GM23248 (cell line): ENCODE data around the gene ARMC7. TPM values are rescaled to one million over a fixed set of nuclear protein-coding genes. Genes with fewer than 3 reads are reported as not detected.

ENCODE experiments used
- DNase-seq: peaks from one replicate; pipeline ENCODE4 v3.0.0-alpha.2; 2015
- H2AFZ ChIP-seq: fragments of 200-600 bp; sonication (generic); 2 replicates; pipeline ENCODE4 v1.6.1; 2016; ENCODE audit warnings: antibody characterized with exemption
- H3F3A ChIP-seq: fragments of 200-600 bp; sonication (generic); 2 replicates; pipeline ENCODE4 v1.6.1; 2016; ENCODE audit warnings: mild to moderate bottlenecking, antibody characterized with exemption, mixed run types; ENCODE audit not compliant: insufficient read depth
- H3K27ac ChIP-seq: fragments of 200-600 bp; sonication (generic); 2 replicates; pipeline ENCODE4 v1.5.1; 2016; ENCODE audit warnings: mild to moderate bottlenecking
- H3K27me3 ChIP-seq: fragments of 200-600 bp; sonication (generic); replicated peaks from 2 replicates; pipeline ENCODE4 v1.6.1; 2016; ENCODE audit warnings: mild to moderate bottlenecking; ENCODE audit not compliant: insufficient read depth
- H3K36me3 ChIP-seq: fragments of 200-600 bp; sonication (generic); 2 replicates; pipeline ENCODE4 v1.6.1; 2016; ENCODE audit warnings: low read depth, mild to moderate bottlenecking
- H3K4me1 ChIP-seq: fragments of 200-600 bp; sonication (generic); 2 replicates; pipeline ENCODE4 v1.6.1; 2016; ENCODE audit warnings: mild to moderate bottlenecking; ENCODE audit not compliant: insufficient read depth
- H3K4me2 ChIP-seq: fragments of 200-600 bp; sonication (generic); one replicate; pipeline ENCODE4 v1.6.1; 2016; ENCODE audit warnings: mild to moderate bottlenecking; ENCODE audit not compliant: unreplicated experiment
- H3K4me3 ChIP-seq: fragments of 200-600 bp; sonication (generic); 2 replicates; pipeline ENCODE4 v1.5.1; 2016; ENCODE audit warnings: mild to moderate bottlenecking
- H3K79me2 ChIP-seq: fragments of 200-600 bp; sonication (generic); 2 replicates; pipeline ENCODE4 v1.6.1; 2016; ENCODE audit warnings: mild to moderate bottlenecking; ENCODE audit not compliant: insufficient read depth
- H3K9ac ChIP-seq: fragments of 200-600 bp; sonication (generic); 2 replicates; pipeline ENCODE4 v1.6.1; 2016; ENCODE audit warnings: mild to moderate bottlenecking
- H3K9me2 ChIP-seq: fragments of 200-600 bp; sonication (generic); 2 replicates; pipeline ENCODE4 v1.6.1; 2016; ENCODE audit warnings: mixed run types, mild to moderate bottlenecking, moderate library complexity; ENCODE audit not compliant: insufficient read depth
- H3K9me3 ChIP-seq: fragments of 200-600 bp; sonication (generic); one replicate; pipeline ENCODE4 v1.6.1; 2017; ENCODE audit warnings: low read depth
- H4K20me1 ChIP-seq: fragments of 200-600 bp; sonication (generic); 2 replicates; pipeline ENCODE4 v1.6.0; 2016; ENCODE audit not compliant: insufficient read depth
- EZH2 ChIP-seq: fragments of 200-600 bp; sonication (generic); IDR thresholded peaks from 2 replicates; pipeline ENCODE4 v1.6.1; 2018; ENCODE audit warnings: antibody characterized with exemption, mild to moderate bottlenecking; ENCODE audit not compliant: insufficient read depth, poor library complexity, severe bottlenecking
- EZH2phosphoT487 ChIP-seq: fragments of 200-600 bp; sonication (generic); IDR thresholded peaks from 2 replicates; pipeline ENCODE4 v1.6.1; 2018; ENCODE audit warnings: antibody characterized with exemption, moderate library complexity, mild to moderate bottlenecking, low read depth; ENCODE audit not compliant: insufficient read depth
- WGBS, 2 experiments: methylation state at CpG; one replicate each; pipeline ENCODE4 v1.1.6; 2015 to 2017; ENCODE audit warnings: low lambda C conversion rate in 2 of 2, low coverage in 1 of 2; ENCODE audit errors: missing lambda C conversion rate in 2 of 2; 5-methylcytosine and 5-hydroxymethylcytosine counted together
- in situ Hi-C: fragments of 300-500 bp; cut with MboI; formaldehyde crosslinking; loops from 2 replicates; pipeline ENCODE4 v1.15.0; 2020
- polyA plus RNA-seq: library from polyadenylated mRNA; unstranded; fragments of >200 nt; fragmentation: Nextera tagmentation; extraction: Ambion mirVana; gene quantifications from 2 replicates; pipeline ENCODE4 v1.2.1, GENCODE V29; 2016
- total RNA-seq: library from RNA; depleted of rRNA; stranded (reverse); fragments of >200 nt; shearing (Covaris generic); gene quantifications from 2 replicates; pipeline ENCODE4 v1.2.3, GENCODE V29; 2014

The ARMC7 gene
- total and polyA plus RNA-seq, 2 experiments from 2014 or later: 1.3 to 9.8 TPM

DNA sequence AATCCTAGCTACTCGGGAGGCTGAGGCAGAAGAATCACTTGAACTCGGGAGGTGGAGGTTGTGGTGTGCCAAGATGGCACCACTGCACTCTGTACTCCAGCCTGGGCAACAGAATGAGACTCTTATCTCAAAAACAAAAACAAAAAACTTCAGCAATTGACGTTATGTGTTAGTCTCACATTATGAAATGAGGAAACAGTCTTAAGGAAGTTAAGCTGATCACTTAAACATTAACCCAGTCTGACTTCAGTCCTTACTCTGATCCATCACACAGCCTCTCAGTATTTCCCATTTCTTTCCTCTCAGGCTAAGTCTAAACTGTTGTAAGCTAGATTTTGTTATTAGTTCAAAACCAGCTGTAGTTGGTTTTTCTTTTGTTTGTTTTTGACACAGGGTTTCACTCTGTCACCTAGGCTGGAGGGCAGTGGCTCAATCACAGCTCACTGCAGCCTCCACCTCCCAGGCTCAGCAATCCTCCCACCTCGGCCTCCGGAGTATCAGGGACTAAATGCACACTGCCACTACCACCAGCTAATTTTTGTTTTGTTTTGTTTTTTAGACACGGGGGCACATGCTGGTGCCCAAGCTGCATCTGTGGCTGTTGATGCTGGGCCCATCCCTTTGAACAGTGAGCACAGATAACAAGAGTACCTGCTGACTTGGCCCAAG, 38.2 kb downstream of the ARMC7 start:
- Histone ChIP-seq H3K79me2 (peaks cover 56% of the 10 kb centered on the region), H4K20me1 (no peaks in the 10 kb centered on the region), H3K36me3 (peaks cover 13% of the 10 kb centered on the region; the same call in 1 of the 2 replicates), H3F3A (peaks cover 17% of the 10 kb centered on the region), H3K9me3 (no peaks in the 10 kb centered on the region), H3K4me1 (peaks cover 15% of the 10 kb centered on the region), H3K27ac (no peak overlapping the region), H2AFZ (no peak overlapping the region), H3K9me2 (no peaks in the 10 kb centered on the region), H3K4me2 (no peak overlapping the region), H3K4me3 (no peak overlapping the region), H3K27me3 (no peaks in the 10 kb centered on the region), H3K9ac (no peak overlapping the region)
- no peak for DNase-seq
- 90 to 93% methylated on average over 6 of the region's 6 CpGs for WGBS, 2 experiments
- in situ Hi-C loops: no loop called here
- no peak for TF ChIP-seq EZH2
- TF ChIP-seq EZH2phosphoT487: no peak

DNA sequence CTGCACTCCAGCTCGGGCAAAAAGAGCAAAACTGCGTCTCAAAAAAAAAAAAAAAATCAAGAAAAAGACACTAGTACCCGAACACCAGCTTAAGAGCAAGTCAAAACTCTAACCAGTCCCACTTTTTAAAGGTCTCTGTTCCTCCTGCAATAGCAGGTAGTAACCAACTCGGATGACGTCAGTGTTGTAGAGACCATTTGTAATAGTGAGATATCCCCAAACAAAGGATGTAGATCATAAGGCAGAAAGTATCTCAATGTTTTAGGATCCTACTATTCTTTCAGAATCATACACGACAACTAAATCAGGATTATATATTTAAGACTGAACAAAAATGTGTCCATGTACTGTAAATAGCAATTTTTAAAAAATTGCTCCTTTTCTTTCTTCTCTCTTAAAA, 42.2 kb downstream of the ARMC7 start:
- Histone ChIP-seq H3K27me3 (no peaks in the 10 kb centered on the region), H3K9ac (no peak overlapping the region), H3F3A (peaks cover 13% of the 10 kb centered on the region), H3K36me3 (no peaks in the 10 kb centered on the region), H3K9me2 (no peaks in the 10 kb centered on the region), H3K4me3 (0 out of 2 replicates have a peak overlapping the region, but pooled peaks have one; percentile 93), H4K20me1 (no peaks in the 10 kb centered on the region), H2AFZ (no peak overlapping the region), H3K79me2 (peaks cover 68% of the 10 kb centered on the region), H3K4me2 (peak overlapping the region; percentile 84), H3K27ac (no peak overlapping the region), H3K9me3 (no peaks in the 10 kb centered on the region), H3K4me1 (peaks cover 9% of the 10 kb centered on the region; the same call in 1 of the 2 replicates)
- DNase-seq: no peak
- WGBS, 2 experiments: 93 to 94% methylated on average over 6 of the region's 6 CpGs
- in situ Hi-C loops: no loop called here
- no peak for TF ChIP-seq EZH2
- no peak for TF ChIP-seq EZH2phosphoT487

DNA sequence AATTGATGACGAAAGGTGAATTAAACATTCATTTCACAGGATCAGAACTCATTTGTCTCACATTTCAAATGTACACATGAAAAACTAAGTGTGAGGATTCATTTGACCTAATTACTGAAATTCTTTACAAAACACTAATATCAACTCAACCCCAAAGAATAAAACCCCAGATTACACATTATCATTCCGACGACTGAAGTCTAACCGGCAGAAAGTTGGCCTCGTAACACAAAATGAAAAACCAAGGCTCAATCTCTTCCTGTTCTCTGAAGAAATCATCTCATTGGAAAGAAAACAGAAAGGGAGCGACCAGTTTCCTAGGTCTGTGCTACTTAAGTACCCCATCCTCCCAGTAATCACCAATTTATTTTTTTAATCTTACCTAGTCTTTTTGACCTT, 42.8 kb downstream of the ARMC7 start:
- no peak for TF ChIP-seq EZH2
- no peak for TF ChIP-seq EZH2phosphoT487
- WGBS, 2 experiments: 89 to 94% methylated on average over 6 of the region's 6 CpGs
- H3K4me3 ChIP-seq: peak overlapping the region; percentile 93
- no peak overlapping the region for H3K27ac ChIP-seq
- H4K20me1 ChIP-seq: no peaks in the 10 kb centered on the region
- peaks cover 9% of the 10 kb centered on the region; the same call in 1 of the 2 replicates for H3K4me1 ChIP-seq
- H2AFZ ChIP-seq: peak overlapping the region; percentile 82
- in situ Hi-C loops: no loop called here
- no peaks in the 10 kb centered on the region for H3K36me3 ChIP-seq
- H3K9me3 ChIP-seq: no peaks in the 10 kb centered on the region
- H3K4me2 ChIP-seq: peak overlapping the region; percentile 84
- peak overlapping the region; percentile 85; the same call in 1 of the 2 replicates for H3K9ac ChIP-seq
- DNase-seq: no peak
- peaks cover 10% of the 10 kb centered on the region for H3F3A ChIP-seq
- H3K79me2 ChIP-seq: peaks cover 67% of the 10 kb centered on the region
- H3K27me3 ChIP-seq: no peaks in the 10 kb centered on the region
- H3K9me2 ChIP-seq: no peaks in the 10 kb centered on the region

DNA sequence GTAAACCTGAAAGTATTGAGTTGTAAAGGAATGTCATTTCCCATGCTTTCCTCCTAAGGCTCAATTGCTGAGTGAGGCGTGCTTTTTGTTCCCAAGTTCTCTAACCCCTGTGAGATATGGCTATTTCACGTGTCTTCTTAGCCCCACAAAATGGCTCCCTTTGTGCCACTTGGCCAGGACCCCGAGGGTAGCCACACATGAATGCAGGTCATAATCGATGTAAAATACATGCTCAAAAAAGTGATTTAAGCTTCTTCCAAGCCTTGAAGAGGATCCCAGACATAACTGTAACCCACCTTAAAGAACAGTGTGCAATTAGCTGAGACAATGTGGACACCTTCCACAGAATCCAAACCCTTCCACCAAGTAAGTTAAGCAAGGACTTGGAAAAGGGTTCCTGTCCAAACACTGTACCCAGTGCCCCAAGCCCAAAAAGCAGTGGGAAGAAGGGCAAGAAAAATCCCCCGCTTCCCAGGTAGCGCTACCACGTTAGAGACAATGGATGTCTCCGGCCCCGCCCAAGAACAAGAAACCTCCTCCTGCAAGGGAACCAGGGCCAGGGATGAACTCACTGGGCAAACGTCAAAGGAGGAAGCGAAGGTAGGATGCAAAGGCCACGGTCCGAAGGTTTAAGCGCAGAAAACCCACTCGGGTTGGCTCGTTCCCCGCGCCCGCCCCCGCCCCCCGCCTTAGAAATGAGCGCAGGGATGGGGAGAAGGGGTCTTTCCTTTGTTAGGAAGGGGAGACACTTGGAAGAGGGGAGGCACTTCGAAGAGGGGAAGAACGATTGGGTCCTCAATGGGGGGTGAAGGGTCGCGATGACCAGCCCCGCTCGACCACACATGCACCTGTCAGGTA, 43.4 kb downstream of the ARMC7 start:
- WGBS, 2 experiments: 4 to 9% methylated on average over 18 to 28 of the region's 28 CpGs
- peak overlapping the region; percentile 93 for H3K4me3 ChIP-seq
- H3K4me2 ChIP-seq: peak overlapping the region; percentile 84
- DNase-seq: peak; percentile 73
- in situ Hi-C loops: no loop called here
- H3K9ac ChIP-seq: peak overlapping the region; percentile 85
- TF ChIP-seq EZH2phosphoT487 (no peak), EZH2 (no peak)
- no peaks in the 10 kb centered on the region for H4K20me1 ChIP-seq
- H2AFZ ChIP-seq: peak overlapping the region; percentile 82
- peaks cover 10% of the 10 kb centered on the region for H3F3A ChIP-seq
- no peaks in the 10 kb centered on the region for H3K9me3 ChIP-seq
- H3K9me2 ChIP-seq: no peaks in the 10 kb centered on the region
- H3K27me3 ChIP-seq: no peaks in the 10 kb centered on the region
- H3K79me2 ChIP-seq: peaks cover 61% of the 10 kb centered on the region
- peak overlapping the region; percentile 59; the same call in 1 of the 2 replicates for H3K27ac ChIP-seq
- peaks cover 9% of the 10 kb centered on the region; the same call in 1 of the 2 replicates for H3K4me1 ChIP-seq
- no peaks in the 10 kb centered on the region for H3K36me3 ChIP-seq
